GM12874 (cell line): ENCODE measurements around the gene ZNF670.

Experiments used
- TF ChIP-seq, protein P1 (sequence below): IDR thresholded peaks from 2 replicates; pipeline ENCODE4 v1.5.1; 2011; ENCODE audit warnings: low read depth, mild to moderate bottlenecking, control low read depth, low read length, moderate library complexity; ENCODE audit not compliant: insufficient read depth

Gene ZNF670

DNA sequence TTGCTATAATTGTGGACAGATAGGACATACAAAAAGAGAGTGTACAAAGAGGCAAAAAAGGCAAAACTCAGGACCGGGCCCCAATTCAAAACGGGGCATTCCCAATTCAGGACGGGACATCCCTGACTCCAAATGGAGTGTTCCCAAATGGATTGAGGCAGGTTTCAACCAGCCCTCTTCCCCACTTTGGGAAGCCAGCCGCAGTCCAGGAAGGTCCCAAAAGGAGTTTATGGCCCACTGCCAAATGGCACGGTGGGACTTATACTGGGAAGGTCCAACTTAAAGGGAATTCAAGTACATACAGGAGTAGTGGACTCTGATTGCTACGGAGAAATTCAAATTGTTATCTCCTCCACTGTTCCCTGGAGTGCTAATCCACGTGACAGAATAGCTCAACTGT, 29.1 kb upstream of the ZNF670 start:
- TF ChIP-seq, protein P1, sequence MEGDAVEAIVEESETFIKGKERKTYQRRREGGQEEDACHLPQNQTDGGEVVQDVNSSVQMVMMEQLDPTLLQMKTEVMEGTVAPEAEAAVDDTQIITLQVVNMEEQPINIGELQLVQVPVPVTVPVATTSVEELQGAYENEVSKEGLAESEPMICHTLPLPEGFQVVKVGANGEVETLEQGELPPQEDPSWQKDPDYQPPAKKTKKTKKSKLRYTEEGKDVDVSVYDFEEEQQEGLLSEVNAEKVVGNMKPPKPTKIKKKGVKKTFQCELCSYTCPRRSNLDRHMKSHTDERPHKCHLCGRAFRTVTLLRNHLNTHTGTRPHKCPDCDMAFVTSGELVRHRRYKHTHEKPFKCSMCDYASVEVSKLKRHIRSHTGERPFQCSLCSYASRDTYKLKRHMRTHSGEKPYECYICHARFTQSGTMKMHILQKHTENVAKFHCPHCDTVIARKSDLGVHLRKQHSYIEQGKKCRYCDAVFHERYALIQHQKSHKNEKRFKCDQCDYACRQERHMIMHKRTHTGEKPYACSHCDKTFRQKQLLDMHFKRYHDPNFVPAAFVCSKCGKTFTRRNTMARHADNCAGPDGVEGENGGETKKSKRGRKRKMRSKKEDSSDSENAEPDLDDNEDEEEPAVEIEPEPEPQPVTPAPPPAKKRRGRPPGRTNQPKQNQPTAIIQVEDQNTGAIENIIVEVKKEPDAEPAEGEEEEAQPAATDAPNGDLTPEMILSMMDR: no peak

DNA sequence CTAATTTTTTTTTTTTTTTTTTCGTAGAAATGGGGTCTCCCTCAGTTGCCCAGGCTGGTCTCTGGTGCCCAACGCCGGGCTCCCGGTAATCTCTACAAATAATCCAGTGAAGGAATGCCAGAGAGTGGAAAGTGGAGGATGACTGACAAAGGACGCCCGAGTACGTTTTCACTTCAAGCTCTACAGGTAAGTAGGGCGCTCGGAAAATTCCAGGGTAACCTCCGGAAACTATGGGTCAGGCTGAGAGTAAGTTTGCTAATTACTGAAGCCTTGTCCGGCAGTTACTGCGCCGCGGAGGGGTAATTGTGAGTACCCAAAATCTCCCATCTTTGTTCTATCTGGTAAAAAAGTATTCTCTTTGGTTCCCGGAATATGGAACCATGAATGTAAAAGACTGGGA, 27.4 kb upstream of the ZNF670 start:
- TF ChIP-seq, protein P1: no peak

DNA sequence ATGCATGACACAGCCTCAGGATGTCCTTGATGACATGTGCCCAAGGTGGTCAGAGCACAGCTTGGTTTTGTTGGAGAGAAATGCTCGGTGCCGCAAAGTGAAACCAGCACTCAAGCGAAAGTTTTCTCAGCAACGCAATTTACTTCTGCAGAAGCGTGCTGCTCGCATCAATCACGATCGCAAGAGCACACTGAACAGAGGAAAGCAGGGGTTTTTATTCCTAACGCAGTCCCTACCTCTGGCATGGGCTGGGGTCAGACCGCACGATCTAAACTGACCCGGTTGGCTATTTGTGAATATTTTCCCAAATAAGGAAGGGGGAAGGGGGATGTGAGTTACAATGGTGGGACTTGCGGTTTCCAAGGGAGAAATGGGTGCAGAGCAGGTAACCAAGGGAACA, 26.4 kb upstream of the ZNF670 start:
- TF ChIP-seq, protein P1: no peak

DNA sequence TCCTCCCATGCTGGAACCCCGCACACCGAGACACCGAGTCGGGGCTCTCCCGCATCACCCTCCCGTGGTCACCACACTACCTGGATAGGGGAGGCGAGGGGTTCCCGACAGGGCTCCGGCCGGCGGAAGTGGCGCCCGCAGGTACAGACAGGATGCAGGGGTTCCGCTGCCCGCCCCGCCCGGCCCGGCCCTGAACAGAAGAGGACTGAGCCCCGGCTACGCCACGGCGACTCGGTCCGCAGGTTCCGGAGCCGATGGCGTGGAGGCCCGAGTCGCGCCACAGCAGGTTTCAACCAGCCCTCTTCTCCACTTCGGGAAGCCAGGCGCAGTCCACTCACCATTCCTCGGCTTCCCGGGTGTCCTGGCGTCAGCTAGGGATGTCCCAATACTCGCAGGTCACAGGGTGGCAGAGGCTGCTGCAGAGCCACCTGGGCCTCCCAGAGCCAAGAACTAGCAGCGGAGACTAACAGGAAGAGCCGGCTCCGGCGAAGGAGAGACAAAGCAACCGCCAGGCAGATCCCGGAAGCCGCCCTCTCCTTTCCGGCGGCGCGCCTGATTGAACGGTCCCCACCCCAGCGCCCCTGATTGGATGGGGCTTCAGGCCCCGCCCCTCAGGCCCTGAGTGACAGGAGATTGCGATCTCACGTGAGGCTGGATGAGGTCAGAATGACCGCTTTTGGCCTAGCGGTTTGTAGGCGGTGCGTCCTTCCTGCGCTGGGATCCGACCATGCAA, 25.4 kb upstream of the ZNF670 start, which contains the start of gene ZNF669:
ZNF669 (minus strand) TSS at position 498 of the 733 bp plus-strand sequence; CDS start at position 341, 157 bp downstream.
- TF ChIP-seq, protein P1: no peak

DNA sequence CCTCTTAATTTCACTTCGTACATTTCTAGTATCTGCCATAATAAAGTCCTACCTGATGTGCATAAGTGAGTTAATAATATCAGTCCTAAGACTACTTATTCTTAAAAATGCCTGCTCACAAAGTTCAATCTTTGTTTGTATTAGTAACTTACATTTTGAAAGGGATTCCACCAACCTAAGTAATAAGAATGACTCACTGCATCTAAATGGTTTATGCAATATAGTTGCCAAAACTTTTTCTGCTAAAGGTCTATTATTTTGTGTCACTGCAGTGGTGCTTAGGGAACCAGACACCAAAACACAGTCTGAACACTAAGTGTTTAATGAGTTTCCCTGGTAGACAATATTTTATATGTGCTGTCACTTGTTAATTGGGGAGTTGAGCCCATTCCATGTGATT, 23.8 kb upstream of the ZNF670 start:
- TF ChIP-seq, protein P1: no peak

DNA sequence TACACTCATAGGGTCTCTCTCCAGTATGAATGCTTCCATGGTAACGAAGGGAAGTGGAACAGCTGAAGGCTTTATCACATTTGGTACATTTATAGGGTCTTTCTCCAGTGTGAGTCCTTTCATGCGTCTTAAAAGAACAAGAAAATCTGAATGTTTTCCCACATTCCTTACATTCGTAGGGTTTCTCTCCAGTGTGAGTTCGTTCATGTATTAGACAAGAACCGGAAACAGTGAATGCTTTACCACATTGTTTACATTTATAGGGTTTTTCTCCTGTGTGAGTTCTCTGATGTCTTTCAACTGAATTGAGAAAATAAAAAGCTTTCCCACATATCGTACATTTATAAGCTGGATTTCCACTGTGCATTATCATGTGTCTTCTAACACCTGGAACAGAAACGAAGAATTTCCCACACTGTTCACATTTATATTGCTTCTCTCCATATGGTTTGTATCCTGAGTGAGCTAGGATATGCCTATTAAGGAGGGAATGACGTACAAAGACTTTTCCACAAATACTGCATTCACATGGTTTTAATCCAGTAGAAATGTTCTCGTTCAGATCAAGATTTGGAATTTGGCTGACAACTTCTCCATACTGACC, 22.2 kb upstream of the ZNF670 start:
- TF ChIP-seq, protein P1: no peak

DNA sequence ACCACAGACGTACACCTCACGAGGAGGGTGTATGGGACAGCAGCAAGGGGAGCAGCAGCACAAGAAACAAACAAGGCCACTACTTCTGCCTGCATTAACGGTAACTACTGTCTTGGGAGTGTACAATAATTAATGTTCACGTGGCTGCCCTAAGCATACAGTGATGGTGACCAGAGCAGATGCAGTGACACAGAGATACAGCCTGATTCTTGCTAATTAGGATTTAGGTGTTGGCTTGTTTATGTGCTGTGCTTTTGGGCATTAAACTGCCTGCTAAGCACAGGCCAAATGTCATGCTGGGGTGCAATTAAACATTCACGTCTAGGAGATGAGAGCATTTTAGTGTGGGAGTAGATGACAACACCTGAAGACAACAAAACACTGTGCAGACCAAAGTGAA, 18.3 kb upstream of the ZNF670 start:
- TF ChIP-seq, protein P1: no peak
